LNCAP (cell line): ENCODE measurements around the gene IFNGR1.

Source experiments
- CTCF ChIP-seq: fragments of 450-650 bp; IDR thresholded peaks from 2 replicates; pipeline ENCODE4 v1.5.1; 2017; ENCODE audit warnings: mild to moderate bottlenecking

Gene IFNGR1

GRCh38 chr6:137214931-137215330 lies 4.3 kb downstream of the IFNGR1 start:
- TF ChIP-seq CTCF = no peak

GRCh38 chr6:137213813-137214212 lies 5.4 kb downstream of the IFNGR1 start:
- TF ChIP-seq CTCF = no peak

GRCh38 chr6:137213331-137213740 lies 5.8 kb downstream of the IFNGR1 start:
- TF ChIP-seq CTCF = no peak

- TF ChIP-seq CTCF = no peak
Measured at GRCh38 chr6:137211910-137212309, 7.3 kb downstream of the IFNGR1 start.

- no peak for TF ChIP-seq CTCF
Measured at GRCh38 chr6:137210903-137211302, 8.3 kb downstream of the IFNGR1 start.

GRCh38 chr6:137208279-137208678 lies 10.9 kb downstream of the IFNGR1 start:
- no peak for TF ChIP-seq CTCF

GRCh38 chr6:137206577-137206976 lies 12.6 kb downstream of the IFNGR1 start:
- TF ChIP-seq CTCF = no peak

GRCh38 chr6:137203256-137203655 lies 15.9 kb downstream of the IFNGR1 start:
- TF ChIP-seq CTCF = no peak
